Mesenchymal stem cell (in vitro differentiated cells and primary cell): Measurements from ENCODE around the gene KIF6.

Experiments used
- DNase-seq: peaks from one replicate; pipeline ENCODE4 v3.0.0-alpha.2; 2013
- H2AFZ ChIP-seq: one replicate; pipeline ENCODE4 v1.6.1; 2013; ENCODE audit warnings: low read depth, mild to moderate bottlenecking, control low read depth, inconsistent platforms, low read length, moderate library complexity
- H2AK5ac ChIP-seq: 2 replicates; pipeline ENCODE4 v1.6.1; 2013; ENCODE audit warnings: low read length, moderate library complexity, mild to moderate bottlenecking, inconsistent platforms; ENCODE audit not compliant: severe bottlenecking
- H2BK120ac ChIP-seq: one replicate; pipeline ENCODE4 v1.6.1; 2013; ENCODE audit warnings: low read depth, mild to moderate bottlenecking, inconsistent platforms, low read length, moderate library complexity
- H2BK12ac ChIP-seq, 2 experiments: one replicate each; pipeline ENCODE4 v1.6.1; 2013; ENCODE audit warnings: inconsistent platforms in 2 of 2, low read length in 2 of 2, mild to moderate bottlenecking in 2 of 2, moderate library complexity in 2 of 2, control low read depth in 1 of 2
- H2BK15ac ChIP-seq: one replicate; pipeline ENCODE4 v1.6.1; 2013; ENCODE audit warnings: mild to moderate bottlenecking, low read depth, inconsistent platforms; ENCODE audit not compliant: poor library complexity, severe bottlenecking
- H2BK5ac ChIP-seq: 2 replicates; pipeline ENCODE4 v1.6.1; 2013; ENCODE audit warnings: low read depth, mild to moderate bottlenecking, low read length, control low read depth, inconsistent platforms; ENCODE audit not compliant: poor library complexity, severe bottlenecking
- H3K14ac ChIP-seq, 2 experiments: one replicate each; pipeline ENCODE4 v1.6.1; 2013; ENCODE audit warnings: inconsistent platforms in 2 of 2, low read length in 2 of 2, control low read depth in 1 of 2, mild to moderate bottlenecking in 1 of 2, moderate library complexity in 1 of 2
- H3K18ac ChIP-seq, 2 experiments: one replicate each; pipeline ENCODE4 v1.6.1; 2013; ENCODE audit warnings: inconsistent platforms in 2 of 2, low read length in 2 of 2, control low read depth in 1 of 2, low read depth in 1 of 2, mild to moderate bottlenecking in 1 of 2
- H3K23ac ChIP-seq, 2 experiments: one replicate each; pipeline ENCODE4 v1.6.1; 2013; ENCODE audit warnings: inconsistent platforms in 2 of 2, low read length in 2 of 2, mild to moderate bottlenecking in 2 of 2, moderate library complexity in 2 of 2, control low read depth in 1 of 2
- H3K27ac ChIP-seq: 2 replicates; pipeline ENCODE4 v1.5.1; 2013; ENCODE audit warnings: mild to moderate bottlenecking, moderate library complexity, low read length, control low read depth, inconsistent platforms; ENCODE audit not compliant: poor library complexity, severe bottlenecking
- H3K27me3 ChIP-seq, 2 experiments: 2 replicates each; pipeline versions ENCODE4 v1.6.1 to v1.7.0; 2013; ENCODE audit warnings: low read length in 2 of 2, mild to moderate bottlenecking in 2 of 2, moderate library complexity in 2 of 2, control low read depth in 1 of 2, inconsistent platforms in 1 of 2; ENCODE audit not compliant: control insufficient read depth in 1 of 2, insufficient read depth in 1 of 2
- H3K36me3 ChIP-seq, 2 experiments: 2 replicates each; pipeline versions ENCODE4 v1.6.1 to v1.7.0; 2013; ENCODE audit warnings: low read length in 2 of 2, control low read depth in 1 of 2, inconsistent platforms in 1 of 2, low read depth in 1 of 2, mild to moderate bottlenecking in 1 of 2; ENCODE audit not compliant: insufficient read depth in 2 of 2, control insufficient read depth in 1 of 2
- H3K4ac ChIP-seq, 2 experiments: one replicate each; pipeline ENCODE4 v1.6.1; 2013; ENCODE audit warnings: inconsistent platforms in 2 of 2, low read length in 2 of 2, mild to moderate bottlenecking in 2 of 2, moderate library complexity in 2 of 2, control low read depth in 1 of 2, low read depth in 1 of 2
- H3K4me1 ChIP-seq: 2 replicates; pipeline ENCODE4 v1.6.1; 2013; ENCODE audit warnings: low read depth, low read length, control low read depth; ENCODE audit not compliant: control insufficient read depth, insufficient read depth
- H3K4me2 ChIP-seq: 2 replicates; pipeline ENCODE4 v1.6.1; 2013; ENCODE audit warnings: low read length, mild to moderate bottlenecking, inconsistent platforms; ENCODE audit not compliant: poor library complexity, severe bottlenecking
- H3K4me3 ChIP-seq, 2 experiments: 2 replicates each; pipeline versions ENCODE4 v1.5.1 to v1.7.0; 2013; ENCODE audit warnings: low read length in 2 of 2, mild to moderate bottlenecking in 2 of 2, control low read depth in 1 of 2, low read depth in 1 of 2; ENCODE audit not compliant: insufficient read depth in 1 of 2
- H3K79me1 ChIP-seq: replicated peaks from 2 replicates; pipeline ENCODE4 v1.6.1; 2013; ENCODE audit warnings: mild to moderate bottlenecking, control low read depth, low read length, inconsistent platforms; ENCODE audit not compliant: poor library complexity, severe bottlenecking
- H3K9ac ChIP-seq: 2 replicates; pipeline ENCODE4 v1.7.0; 2013; ENCODE audit warnings: mild to moderate bottlenecking, low read length, moderate library complexity
- H3K9me3 ChIP-seq: 2 replicates; pipeline ENCODE4 v1.7.0; 2013; ENCODE audit warnings: mild to moderate bottlenecking, low read length; ENCODE audit not compliant: control insufficient read depth
- H4K8ac ChIP-seq: one replicate; pipeline ENCODE4 v1.6.1; 2013; ENCODE audit warnings: inconsistent platforms, mild to moderate bottlenecking, low read length, moderate library complexity
- H4K91ac ChIP-seq: one replicate; pipeline ENCODE4 v1.6.1; 2013; ENCODE audit warnings: mild to moderate bottlenecking, low read length, inconsistent platforms
- WGBS: methylation state at CpG from one replicate; pipeline ENCODE4 v1.1.7; 2013; ENCODE audit warnings: mixed read lengths; 5-methylcytosine and 5-hydroxymethylcytosine counted together

KIF6 gene

DNA sequence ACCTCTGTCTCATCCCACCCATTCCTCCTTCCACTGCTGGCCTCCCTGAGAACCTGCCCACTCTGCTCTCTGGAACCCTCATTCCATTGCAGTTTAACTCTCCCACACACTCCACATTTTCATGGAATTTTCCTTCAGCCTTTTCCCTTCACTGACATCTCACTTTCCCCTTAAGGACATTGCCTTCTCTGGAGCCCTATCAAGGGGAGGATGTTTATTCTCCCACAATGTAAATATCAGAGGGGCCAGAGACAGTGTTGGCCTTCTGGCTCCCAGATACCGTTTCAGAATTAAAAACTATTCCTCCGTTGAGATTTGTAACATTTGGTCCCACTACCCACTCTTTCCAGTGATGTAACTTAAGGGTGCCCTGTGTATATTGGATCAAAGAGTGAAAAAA is 203.2 kb downstream of the KIF6 start:
- Histone ChIP-seq H2AFZ (no peak overlapping the region), H3K36me3 (no peaks in the 10 kb centered on the region), H2BK120ac (peak overlapping the region; percentile 27), H3K4ac (peak overlapping the region; percentile 43 to 46), H4K8ac (peak overlapping the region; percentile 27), H3K23ac (no peak overlapping the region), H3K4me1 (no peaks in the 10 kb centered on the region), H3K14ac (no peak overlapping the region), H3K18ac (peak overlapping the region in 1 of 2 experiments; percentile 88), H3K9ac (no peak overlapping the region), H4K91ac (peak overlapping the region; percentile 43), H3K79me1 (no peaks in the 10 kb centered on the region), H3K27me3 (no peaks in the 10 kb centered on the region), H3K27ac (no peak overlapping the region), H3K9me3 (no peaks in the 10 kb centered on the region), H3K4me2 (no peak overlapping the region), H2BK12ac (peak overlapping the region; percentile 11 to 87), H2BK15ac (no peak overlapping the region), H3K4me3 (no peak overlapping the region), H2BK5ac (no peak overlapping the region), H2AK5ac (no peak overlapping the region)
- 13% methylated on average over 2 of the region's 2 CpGs for WGBS
- peak; percentile 28 for DNase-seq

DNA sequence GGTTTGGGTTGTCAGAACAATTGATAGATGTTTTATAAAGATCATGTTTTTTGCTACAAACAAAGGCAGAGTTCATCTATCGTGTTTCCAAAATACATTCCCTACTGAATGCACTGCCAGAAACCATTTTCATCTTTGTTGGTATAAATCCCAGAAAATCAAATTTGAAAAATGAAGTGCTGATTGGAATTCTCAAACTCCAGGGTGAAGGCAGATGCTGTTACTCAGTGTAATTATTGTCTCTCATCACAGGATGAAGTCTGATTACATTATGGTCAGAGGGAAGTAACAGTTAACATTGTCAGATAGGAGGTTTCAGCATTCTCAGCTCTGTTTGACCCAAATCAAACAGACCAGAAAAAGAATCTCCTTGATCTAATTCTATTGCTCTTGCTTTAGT is 204.3 kb downstream of the KIF6 start:
- H3K4ac ChIP-seq = no peak overlapping the region
- DNase-seq = peak; percentile 6
- H3K9me3 ChIP-seq = no peaks in the 10 kb centered on the region
- no peak overlapping the region for H2BK120ac ChIP-seq
- H4K91ac ChIP-seq = no peak overlapping the region
- no peak overlapping the region for H3K27ac ChIP-seq
- H3K9ac ChIP-seq = no peak overlapping the region
- no peak overlapping the region for H3K23ac ChIP-seq
- H2BK12ac ChIP-seq = no peak overlapping the region
- no peaks in the 10 kb centered on the region for H3K27me3 ChIP-seq
- no peak overlapping the region for H3K4me3 ChIP-seq
- H3K4me1 ChIP-seq = no peaks in the 10 kb centered on the region
- no peak overlapping the region for H3K14ac ChIP-seq
- H3K79me1 ChIP-seq = no peaks in the 10 kb centered on the region
- H2AK5ac ChIP-seq = no peak overlapping the region
- no peak overlapping the region for H4K8ac ChIP-seq
- H2AFZ ChIP-seq = no peak overlapping the region
- no peak overlapping the region for H3K4me2 ChIP-seq
- no peak overlapping the region for H2BK15ac ChIP-seq
- no peak overlapping the region for H3K18ac ChIP-seq
- WGBS = no CpG with 5 or more reads among the region's 1 CpG
- H2BK5ac ChIP-seq = no peak overlapping the region
- no peaks in the 10 kb centered on the region for H3K36me3 ChIP-seq

DNA sequence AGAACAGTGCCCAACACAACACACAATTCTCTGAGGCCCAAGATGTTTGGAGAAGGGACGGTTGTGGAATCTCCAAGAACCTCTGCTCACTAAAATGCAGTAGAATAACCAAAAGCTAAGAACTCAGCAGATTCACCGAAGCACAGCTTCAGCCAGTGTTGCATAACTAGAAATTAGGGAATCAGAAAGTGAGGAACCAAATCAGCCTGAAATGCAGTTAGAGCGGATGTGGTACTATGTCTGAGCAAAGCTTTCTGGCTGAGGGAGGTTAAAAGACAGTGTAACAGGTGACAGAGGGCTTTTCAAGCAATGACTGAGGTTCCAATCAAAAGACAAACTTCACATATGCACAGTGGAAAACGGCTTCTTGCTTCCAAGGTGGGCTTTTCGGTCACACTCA is 204.8 kb downstream of the KIF6 start:
- H3K23ac ChIP-seq = no peak overlapping the region
- no peak overlapping the region for H2AFZ ChIP-seq
- peak overlapping the region in 1 of 2 experiments; percentile 56 for H3K4ac ChIP-seq

DNA sequence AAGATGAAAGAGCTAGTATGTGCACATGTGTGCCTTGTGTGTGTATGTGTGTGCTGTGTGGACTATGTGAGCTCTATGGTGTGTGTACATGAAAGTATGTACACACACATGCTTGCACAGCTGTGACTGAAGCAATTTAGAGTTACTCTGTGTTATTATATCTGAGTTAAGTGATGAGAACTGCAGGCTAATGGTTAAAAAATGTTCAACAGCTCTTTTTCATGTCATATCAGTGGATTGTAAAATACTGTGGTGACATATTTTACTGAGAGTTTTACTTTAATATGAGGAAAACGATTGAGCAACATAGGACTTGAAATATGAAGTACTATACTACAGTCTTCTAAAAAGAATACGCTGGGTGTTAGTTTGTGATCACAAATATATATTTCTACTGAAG is 207.0 kb downstream of the KIF6 start:
- Histone ChIP-seq H3K4me3 (no peak overlapping the region), H2AFZ (no peak overlapping the region)

More for the DNA sequence above, 204.8 kb downstream of the KIF6 start:
- H3K79me1 ChIP-seq = no peaks in the 10 kb centered on the region
- no peak overlapping the region for H2BK15ac ChIP-seq
- H4K91ac ChIP-seq = no peak overlapping the region
- no peak overlapping the region for H3K18ac ChIP-seq
- H3K27me3 ChIP-seq = no peaks in the 10 kb centered on the region
- H3K27ac ChIP-seq = no peak overlapping the region
- no peaks in the 10 kb centered on the region for H3K36me3 ChIP-seq
- no peak overlapping the region for H2AK5ac ChIP-seq
- peak overlapping the region in 1 of 2 experiments; percentile 38 for H2BK12ac ChIP-seq
- no peak overlapping the region for H3K4me2 ChIP-seq
- no peak overlapping the region for H2BK120ac ChIP-seq
- no peaks in the 10 kb centered on the region for H3K4me1 ChIP-seq
- H3K9ac ChIP-seq = no peak overlapping the region
- no peak overlapping the region for H3K14ac ChIP-seq
- no peak overlapping the region for H3K4me3 ChIP-seq
- no peak overlapping the region for H2BK5ac ChIP-seq
- no peak overlapping the region for H4K8ac ChIP-seq
- no peak for DNase-seq
- 98% methylated on average over 3 of the region's 5 CpGs for WGBS
- H3K9me3 ChIP-seq = no peaks in the 10 kb centered on the region

More for the DNA sequence above, 207.0 kb downstream of the KIF6 start:
- Histone ChIP-seq H3K27ac (peak overlapping the region; percentile 70), H3K4me2 (no peak overlapping the region), H3K18ac (peak overlapping the region in 1 of 2 experiments; percentile 96), H2BK5ac (no peak overlapping the region), H3K4me1 (no peaks in the 10 kb centered on the region), H3K14ac (no peak overlapping the region), H2BK120ac (no peak overlapping the region), H2AK5ac (no peak overlapping the region), H3K9ac (no peak overlapping the region), H2BK12ac (peak overlapping the region; percentile 75 to 97), H4K8ac (no peak overlapping the region), H2BK15ac (no peak overlapping the region), H3K79me1 (no peaks in the 10 kb centered on the region), H3K4ac (peak overlapping the region in 1 of 2 experiments; percentile 11), H3K23ac (no peak overlapping the region), H3K36me3 (no peaks in the 10 kb centered on the region), H3K27me3 (no peaks in the 10 kb centered on the region), H4K91ac (no peak overlapping the region), H3K9me3 (no peaks in the 10 kb centered on the region)
- no peak for DNase-seq
- WGBS = 73% methylated on average over 2 of the region's 2 CpGs
